ENCODE data around the gene CALR.

Gene CALR

DNA sequence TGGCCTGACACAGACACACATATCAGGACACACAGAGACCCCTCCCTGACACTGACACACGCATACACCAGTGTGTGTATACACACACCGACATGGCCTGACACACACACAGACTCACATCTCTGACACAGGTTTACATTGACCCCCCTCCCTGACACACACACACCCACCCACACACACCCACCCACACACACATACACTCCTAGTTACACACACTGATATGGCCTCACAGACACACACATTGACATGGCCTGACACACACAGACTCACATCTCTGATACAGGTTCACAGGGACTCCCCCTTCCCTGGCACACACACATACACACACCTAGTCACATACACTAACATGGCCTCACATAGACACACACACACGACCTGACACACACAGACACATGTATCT, 52.4 kb downstream of the CALR start:
- no peaks in the 10 kb centered on the region for H3K27me3 ChIP-seq (ENCODE audit: low read length)
- H2AFZ ChIP-seq (ENCODE audit: low read depth, low read length, severe bottlenecking): no peak overlapping the region
- no peaks in the 10 kb centered on the region for H3K79me2 ChIP-seq (ENCODE audit: insufficient read depth, low read length)
- H3K9me3 ChIP-seq (ENCODE audit: insufficient read depth, low read length): no peaks in the 10 kb centered on the region
- no peaks in the 10 kb centered on the region for H4K20me1 ChIP-seq (ENCODE audit: low read depth, low read length)
- no peak overlapping the region for H3K4me2 ChIP-seq (ENCODE audit: low read depth, low read length, poor library complexity, severe bottlenecking)
- no peaks in the 10 kb centered on the region for H3K36me3 ChIP-seq (ENCODE audit: low read length)
- no peak overlapping the region for H3K9ac ChIP-seq (ENCODE audit: low read length)
- H3K4me3 ChIP-seq (ENCODE audit: insufficient read depth, low read length, poor library complexity, severe bottlenecking): no peak overlapping the region
- no peaks in the 10 kb centered on the region for H3K9me2 ChIP-seq (replicated peaks; ENCODE audit: insufficient read depth, low read length)
- no peaks in the 10 kb centered on the region for H3F3A ChIP-seq (ENCODE audit: insufficient read depth)
- no peak overlapping the region for H3K27ac ChIP-seq (ENCODE audit: low read depth, low read length)
- TF ChIP-seq EZH2phosphoT487 (conservative IDR thresholded peaks at IDR 0.05; ENCODE audit: low read length): no peak
- TF ChIP-seq, protein P1, sequence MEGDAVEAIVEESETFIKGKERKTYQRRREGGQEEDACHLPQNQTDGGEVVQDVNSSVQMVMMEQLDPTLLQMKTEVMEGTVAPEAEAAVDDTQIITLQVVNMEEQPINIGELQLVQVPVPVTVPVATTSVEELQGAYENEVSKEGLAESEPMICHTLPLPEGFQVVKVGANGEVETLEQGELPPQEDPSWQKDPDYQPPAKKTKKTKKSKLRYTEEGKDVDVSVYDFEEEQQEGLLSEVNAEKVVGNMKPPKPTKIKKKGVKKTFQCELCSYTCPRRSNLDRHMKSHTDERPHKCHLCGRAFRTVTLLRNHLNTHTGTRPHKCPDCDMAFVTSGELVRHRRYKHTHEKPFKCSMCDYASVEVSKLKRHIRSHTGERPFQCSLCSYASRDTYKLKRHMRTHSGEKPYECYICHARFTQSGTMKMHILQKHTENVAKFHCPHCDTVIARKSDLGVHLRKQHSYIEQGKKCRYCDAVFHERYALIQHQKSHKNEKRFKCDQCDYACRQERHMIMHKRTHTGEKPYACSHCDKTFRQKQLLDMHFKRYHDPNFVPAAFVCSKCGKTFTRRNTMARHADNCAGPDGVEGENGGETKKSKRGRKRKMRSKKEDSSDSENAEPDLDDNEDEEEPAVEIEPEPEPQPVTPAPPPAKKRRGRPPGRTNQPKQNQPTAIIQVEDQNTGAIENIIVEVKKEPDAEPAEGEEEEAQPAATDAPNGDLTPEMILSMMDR (IDR thresholded peaks at IDR 0.05; ENCODE audit: insufficient read depth, low read length, poor library complexity, severe bottlenecking): no peak

DNA sequence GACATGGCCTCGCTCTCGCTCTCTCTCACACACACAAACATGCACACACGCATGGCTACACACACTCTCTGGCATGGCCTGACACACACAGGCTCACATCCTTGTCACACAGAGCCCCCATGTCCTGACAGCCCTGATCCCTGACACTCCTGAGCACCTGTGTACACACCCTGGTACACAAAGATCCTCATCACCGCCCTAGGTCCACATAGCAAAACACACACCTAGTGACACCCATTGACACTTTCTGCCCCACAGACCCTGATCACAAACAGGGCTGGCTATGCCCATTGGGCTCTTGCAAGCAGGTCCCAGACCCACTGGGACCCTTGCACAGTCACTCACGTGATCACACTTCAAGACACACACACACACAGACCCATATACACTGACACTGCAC, 52.9 kb downstream of the CALR start:
- Histone ChIP-seq H3K4me2 (ENCODE audit: low read depth, low read length, poor library complexity, severe bottlenecking) (no peak overlapping the region), H3K27ac (ENCODE audit: low read depth, low read length) (no peak overlapping the region), H3K27me3 (ENCODE audit: low read length) (no peaks in the 10 kb centered on the region), H3K4me3 (ENCODE audit: insufficient read depth, low read length, poor library complexity, severe bottlenecking) (no peak overlapping the region), H3K9me2 (replicated peaks; ENCODE audit: insufficient read depth, low read length) (no peaks in the 10 kb centered on the region), H3K79me2 (ENCODE audit: insufficient read depth, low read length) (no peaks in the 10 kb centered on the region), H3K9ac (ENCODE audit: low read length) (no peak overlapping the region), H2AFZ (ENCODE audit: low read depth, low read length, severe bottlenecking) (no peak overlapping the region), H3K36me3 (ENCODE audit: low read length) (no peaks in the 10 kb centered on the region), H3F3A (ENCODE audit: insufficient read depth) (no peaks in the 10 kb centered on the region), H4K20me1 (ENCODE audit: low read depth, low read length) (no peaks in the 10 kb centered on the region), H3K9me3 (ENCODE audit: insufficient read depth, low read length) (no peaks in the 10 kb centered on the region)
- no peak for TF ChIP-seq EZH2phosphoT487 (conservative IDR thresholded peaks at IDR 0.05; ENCODE audit: low read length)
- TF ChIP-seq, protein P1 (IDR thresholded peaks at IDR 0.05; ENCODE audit: insufficient read depth, low read length, poor library complexity, severe bottlenecking): no peak

DNA sequence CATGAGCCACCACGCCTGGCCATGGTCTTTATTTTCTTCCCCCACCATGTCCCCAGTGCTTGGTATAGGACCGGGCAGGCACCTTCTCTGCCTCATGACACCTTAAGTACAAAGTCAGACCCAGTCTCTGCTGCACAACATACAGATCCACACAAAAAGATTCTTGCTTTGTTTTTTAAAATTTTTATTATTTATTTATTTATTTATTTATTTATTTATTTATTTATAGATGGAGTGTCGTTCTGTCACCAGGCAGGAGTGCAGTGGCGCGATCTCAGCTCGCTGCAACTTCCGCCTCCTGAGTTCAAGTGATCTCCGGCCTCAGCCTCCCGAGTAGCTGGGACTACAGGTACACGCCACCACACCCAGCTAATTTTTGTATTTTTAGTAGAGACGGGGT, 54.3 kb downstream of the CALR start:
- H3F3A ChIP-seq (ENCODE audit: insufficient read depth): no peaks in the 10 kb centered on the region
- no peaks in the 10 kb centered on the region for H3K9me3 ChIP-seq (ENCODE audit: insufficient read depth, low read length)
- H3K9me2 ChIP-seq (replicated peaks; ENCODE audit: insufficient read depth, low read length): no peaks in the 10 kb centered on the region
- no peaks in the 10 kb centered on the region for H3K27me3 ChIP-seq (ENCODE audit: low read length)
- H3K4me2 ChIP-seq (ENCODE audit: low read depth, low read length, poor library complexity, severe bottlenecking): no peak overlapping the region
- no peak overlapping the region for H3K9ac ChIP-seq (ENCODE audit: low read length)
- no peak overlapping the region for H2AFZ ChIP-seq (ENCODE audit: low read depth, low read length, severe bottlenecking)
- H3K4me3 ChIP-seq (ENCODE audit: insufficient read depth, low read length, poor library complexity, severe bottlenecking): no peak overlapping the region
- H3K79me2 ChIP-seq (ENCODE audit: insufficient read depth, low read length): no peaks in the 10 kb centered on the region
- no peaks in the 10 kb centered on the region for H4K20me1 ChIP-seq (ENCODE audit: low read depth, low read length)
- H3K36me3 ChIP-seq (ENCODE audit: low read length): no peaks in the 10 kb centered on the region
- TF ChIP-seq, protein P1 (IDR thresholded peaks at IDR 0.05; ENCODE audit: insufficient read depth, low read length, poor library complexity, severe bottlenecking): no peak
- no peak for TF ChIP-seq EZH2phosphoT487 (conservative IDR thresholded peaks at IDR 0.05; ENCODE audit: low read length)
- H3K27ac ChIP-seq (ENCODE audit: low read depth, low read length): no peak overlapping the region
